ENCODE results near the gene AHDC1.

- TF ChIP-seq CTCF (IDR thresholded peaks at IDR 0.05; ENCODE audit: poor library complexity) = no peak
- TF ChIP-seq EZH2 (IDR thresholded peaks at IDR 0.05; ENCODE audit: borderline replicate concordance) = no peak
- no peak for TF ChIP-seq EZH2phosphoT487 (IDR thresholded peaks at IDR 0.05; ENCODE audit: low read depth, severe bottlenecking, unreplicated experiment)
Measured at GRCh38 chr1:27596986-27597385, 7.0 kb downstream of the AHDC1 start.
